ENCODE results near the gene STK32C.

DNA sequence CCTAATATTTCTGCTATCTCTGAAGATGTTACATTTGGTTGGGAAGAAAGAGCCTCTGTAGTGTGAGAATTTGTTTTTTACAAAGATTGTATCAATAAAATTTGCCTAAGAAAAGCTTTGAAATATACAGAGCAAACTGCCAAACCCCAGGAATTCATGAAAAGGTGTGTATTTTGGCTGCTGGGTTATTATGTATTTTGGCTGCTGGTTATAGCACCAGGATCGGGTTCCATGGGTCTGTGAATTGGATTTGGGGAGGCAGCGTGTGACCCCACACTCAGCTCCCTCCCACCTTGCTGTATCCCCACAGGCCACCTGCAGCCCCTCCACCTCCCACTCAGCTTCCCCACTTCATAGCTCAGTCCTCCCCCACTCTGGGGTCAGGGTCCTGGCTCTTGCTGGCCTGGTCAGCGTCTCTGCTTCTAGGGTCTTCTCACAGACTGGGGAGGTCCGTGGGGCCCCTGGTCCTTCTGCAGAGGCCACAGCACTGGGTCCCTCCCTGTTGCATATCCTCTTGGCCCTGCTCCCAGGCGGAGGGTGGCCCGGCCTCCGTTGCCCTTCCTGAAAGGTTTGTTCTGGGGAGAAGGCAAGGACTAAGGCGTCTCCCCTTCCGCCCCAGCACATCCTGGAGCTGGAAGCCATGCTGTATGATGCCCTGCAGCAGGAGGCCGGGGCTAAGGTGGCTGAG lies 145.0 kb downstream of the STK32C start:
- no peak for TF ChIP-seq YY1 (IDR thresholded peaks at IDR 0.05; ENCODE audit: insufficient read depth, insufficient read length)
- TF ChIP-seq ZNF274 (IDR thresholded peaks at IDR 0.05; ENCODE audit: low read depth, low read length), result no peak
- no peak for TF ChIP-seq SUZ12 (IDR thresholded peaks at IDR 0.05; ENCODE audit: extremely low read depth, insufficient read depth, insufficient read length)
